Thoracic aorta (tissue), 2 donors: Measurements from ENCODE around the gene IFNAR1. TPM values are rescaled to one million over a fixed set of nuclear protein-coding genes. Genes with fewer than 3 reads are reported as not detected.
A peak's percentile ranks its signal among the peaks of the same experiment; 100 is the strongest.

Experiments used
- ATAC-seq: fragments of 150-250 bp; one replicate; pipeline ENCODE4 v1.8.0; 2017; ENCODE audit warnings: low read depth; ENCODE audit not compliant: insufficient number of reproducible peaks, low FRiP score
- DNase-seq: peaks from one replicate; pipeline ENCODE4 v3.0.0-alpha.2; 2020; ENCODE audit warnings: low spot score
- H3K27ac ChIP-seq, 2 donors: fragments of 200-600 bp; sonication (generic); 1 replicate in 1 of 2; 2 replicates in 1 of 2; pipeline ENCODE4 v1.5.1; 2016; ENCODE audit warnings: mild to moderate bottlenecking in 2 of 2, moderate library complexity in 2 of 2
- H3K27me3 ChIP-seq: fragments of 200-600 bp; sonication (generic); replicated peaks from 2 replicates; pipeline ENCODE4 v1.6.0; 2016; ENCODE audit warnings: mild to moderate bottlenecking; ENCODE audit not compliant: insufficient read depth
- H3K36me3 ChIP-seq: fragments of 200-600 bp; sonication (generic); one replicate; pipeline ENCODE4 v1.5.1; 2016
- H3K4me1 ChIP-seq, 2 donors: fragments of 200-600 bp; sonication (generic); 1 replicate in 1 of 2; 2 replicates in 1 of 2; pipeline versions ENCODE4 v1.5.1 to v1.6.0; 2016; ENCODE audit warnings: low read depth in 2 of 2, mild to moderate bottlenecking in 1 of 2; ENCODE audit not compliant: control insufficient read depth in 1 of 2
- H3K4me3 ChIP-seq: fragments of 200-600 bp; sonication (generic); 2 replicates; pipeline ENCODE4 v1.5.1; 2016; ENCODE audit warnings: mild to moderate bottlenecking
- H3K9me3 ChIP-seq: fragments of 200-600 bp; sonication (generic); 2 replicates; pipeline ENCODE4 v1.5.1; 2016
- total RNA-seq, 2 donors: library from RNA; depleted of rRNA; stranded (reverse); fragments of >200 nt; gene quantifications; one replicate each; pipeline versions ENCODE4 v1.1.0 to v1.2.3, GENCODE V29; 2016
- TF ChIP-seq, protein P1 (sequence below): fragments of 200-600 bp; sonication (generic); IDR thresholded peaks from one replicate; pipeline ENCODE4 v1.5.1; 2019; ENCODE audit warnings: antibody characterized with exemption

Gene IFNAR1
- total RNA-seq = 10 to 100 TPM; 31.3 to 61.9 TPM

DNA sequence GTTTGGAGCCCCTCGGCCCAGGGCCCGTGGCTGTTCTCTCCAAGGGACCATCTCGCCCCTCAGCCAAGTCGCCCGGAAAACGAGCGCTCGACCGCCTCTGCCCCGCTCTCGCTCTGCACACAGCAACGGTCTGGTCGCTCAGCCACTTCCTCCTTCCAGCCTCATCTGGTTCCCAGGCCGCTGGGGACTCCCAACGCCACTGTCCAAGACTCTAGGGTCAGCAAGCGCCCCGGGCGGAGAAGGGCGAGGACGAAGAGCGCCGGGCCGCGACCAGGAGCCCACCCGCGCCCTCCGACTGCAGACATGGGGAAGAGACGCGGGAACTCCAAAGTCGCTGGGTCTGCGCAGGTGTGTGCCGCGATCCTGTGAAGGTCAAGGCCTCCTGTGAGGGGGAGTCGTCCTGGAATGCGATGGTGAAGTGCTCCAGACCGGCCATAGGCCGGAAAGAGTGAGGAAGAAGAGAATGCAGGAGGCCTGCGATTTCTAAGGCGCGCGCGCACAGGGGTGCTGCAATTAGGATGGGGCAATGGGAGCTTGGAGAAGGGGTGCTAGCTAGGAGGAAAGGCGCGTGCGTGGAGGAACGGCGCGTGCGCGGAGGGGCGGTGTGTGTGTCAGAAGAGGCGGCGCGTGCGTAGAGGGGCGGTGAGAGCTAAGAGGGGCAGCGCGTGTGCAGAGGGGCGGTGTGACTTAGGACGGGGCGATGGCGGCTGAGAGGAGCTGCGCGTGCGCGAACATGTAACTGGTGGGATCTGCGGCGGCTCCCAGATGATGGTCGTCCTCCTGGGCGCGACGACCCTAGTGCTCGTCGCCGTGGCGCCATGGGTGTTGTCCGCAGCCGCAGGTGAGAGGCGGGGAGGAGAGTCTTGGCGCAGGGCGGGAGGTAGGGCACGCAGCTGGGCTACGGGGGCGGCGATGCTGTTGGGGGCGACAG is at the start of gene IFNAR1:
Gene IFNAR1 (plus strand): TSS at position 680 of the 931 bp plus-strand sequence. CDS start 86 bp downstream, at position 766.
- Histone ChIP-seq H3K27me3 (no peaks in the 10 kb centered on the region), H3K9me3 (no peaks in the 10 kb centered on the region), H3K27ac (peak within 1 kb of the TSS; percentile 98 to 99), H3K4me1 (peaks cover 20 to 30% of the 10 kb centered on the region in 2 donors), H3K4me3 (peak within 1 kb of the TSS; percentile 100), H3K36me3 (no peaks in the 10 kb centered on the region)
- DNase-seq (peak; percentile 99), ATAC-seq (peak; percentile 86)
- TF ChIP-seq, protein P1, sequence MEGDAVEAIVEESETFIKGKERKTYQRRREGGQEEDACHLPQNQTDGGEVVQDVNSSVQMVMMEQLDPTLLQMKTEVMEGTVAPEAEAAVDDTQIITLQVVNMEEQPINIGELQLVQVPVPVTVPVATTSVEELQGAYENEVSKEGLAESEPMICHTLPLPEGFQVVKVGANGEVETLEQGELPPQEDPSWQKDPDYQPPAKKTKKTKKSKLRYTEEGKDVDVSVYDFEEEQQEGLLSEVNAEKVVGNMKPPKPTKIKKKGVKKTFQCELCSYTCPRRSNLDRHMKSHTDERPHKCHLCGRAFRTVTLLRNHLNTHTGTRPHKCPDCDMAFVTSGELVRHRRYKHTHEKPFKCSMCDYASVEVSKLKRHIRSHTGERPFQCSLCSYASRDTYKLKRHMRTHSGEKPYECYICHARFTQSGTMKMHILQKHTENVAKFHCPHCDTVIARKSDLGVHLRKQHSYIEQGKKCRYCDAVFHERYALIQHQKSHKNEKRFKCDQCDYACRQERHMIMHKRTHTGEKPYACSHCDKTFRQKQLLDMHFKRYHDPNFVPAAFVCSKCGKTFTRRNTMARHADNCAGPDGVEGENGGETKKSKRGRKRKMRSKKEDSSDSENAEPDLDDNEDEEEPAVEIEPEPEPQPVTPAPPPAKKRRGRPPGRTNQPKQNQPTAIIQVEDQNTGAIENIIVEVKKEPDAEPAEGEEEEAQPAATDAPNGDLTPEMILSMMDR = no peak

DNA sequence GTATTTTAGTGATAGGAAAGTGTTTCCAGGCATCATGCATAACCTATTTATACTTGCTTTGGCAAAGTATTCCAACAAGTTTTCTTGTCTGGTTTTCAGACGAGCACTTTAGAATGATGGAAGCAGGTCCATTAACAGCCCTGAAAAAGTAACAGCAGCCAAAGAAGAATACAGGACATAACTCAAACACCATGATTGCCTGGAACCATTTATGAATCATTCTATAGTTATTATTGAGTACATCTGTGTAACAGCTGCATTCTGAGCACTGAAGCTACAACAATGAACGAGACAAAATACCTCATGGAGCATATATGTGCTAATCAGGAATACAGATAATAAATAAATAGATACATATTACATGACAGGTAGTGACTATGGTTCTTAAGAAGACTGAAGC is 46.0 kb upstream of the IFNAR1 start:
- TF ChIP-seq, protein P1 = no peak
- H3K4me1 ChIP-seq = no peaks in the 10 kb centered on the region
- peaks cover 31% of the 10 kb centered on the region for H3K36me3 ChIP-seq
- ATAC-seq (no peak), DNase-seq (no peak)
- no peaks in the 10 kb centered on the region for H3K9me3 ChIP-seq
- no peak overlapping the region for H3K27ac ChIP-seq
- no peaks in the 10 kb centered on the region for H3K27me3 ChIP-seq
- no peak overlapping the region for H3K4me3 ChIP-seq

DNA sequence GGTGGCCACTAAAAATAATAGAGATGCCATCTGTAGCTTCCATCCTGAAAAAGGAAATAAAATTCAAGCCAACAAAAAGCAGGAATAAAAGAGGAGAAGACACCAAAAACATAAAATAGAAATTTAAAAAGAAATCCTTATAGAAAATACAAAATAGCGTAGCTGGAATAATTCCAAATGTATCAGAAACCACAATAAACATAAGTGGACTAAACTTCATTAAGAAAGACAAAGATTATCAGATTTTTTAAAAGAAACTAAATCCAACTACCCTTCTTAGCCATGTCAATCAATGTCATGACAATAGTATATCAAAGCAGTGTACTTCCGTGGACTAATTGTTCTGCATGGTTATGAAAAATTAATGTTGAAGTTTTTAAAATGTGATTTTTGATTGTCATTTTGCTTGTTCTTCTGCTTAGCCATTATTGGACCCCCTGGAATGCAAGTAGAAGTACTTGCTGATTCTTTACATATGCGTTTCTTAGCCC is 45.4 kb upstream of the IFNAR1 start:
- no peaks in the 10 kb centered on the region for H3K27me3 ChIP-seq
- H3K9me3 ChIP-seq = no peaks in the 10 kb centered on the region
- ATAC-seq (no peak), DNase-seq (no peak)
- no peak overlapping the region for H3K4me3 ChIP-seq
- no peaks in the 10 kb centered on the region for H3K4me1 ChIP-seq
- H3K36me3 ChIP-seq = peaks cover 30% of the 10 kb centered on the region
- H3K27ac ChIP-seq = no peak overlapping the region
- TF ChIP-seq, protein P1 = no peak

DNA sequence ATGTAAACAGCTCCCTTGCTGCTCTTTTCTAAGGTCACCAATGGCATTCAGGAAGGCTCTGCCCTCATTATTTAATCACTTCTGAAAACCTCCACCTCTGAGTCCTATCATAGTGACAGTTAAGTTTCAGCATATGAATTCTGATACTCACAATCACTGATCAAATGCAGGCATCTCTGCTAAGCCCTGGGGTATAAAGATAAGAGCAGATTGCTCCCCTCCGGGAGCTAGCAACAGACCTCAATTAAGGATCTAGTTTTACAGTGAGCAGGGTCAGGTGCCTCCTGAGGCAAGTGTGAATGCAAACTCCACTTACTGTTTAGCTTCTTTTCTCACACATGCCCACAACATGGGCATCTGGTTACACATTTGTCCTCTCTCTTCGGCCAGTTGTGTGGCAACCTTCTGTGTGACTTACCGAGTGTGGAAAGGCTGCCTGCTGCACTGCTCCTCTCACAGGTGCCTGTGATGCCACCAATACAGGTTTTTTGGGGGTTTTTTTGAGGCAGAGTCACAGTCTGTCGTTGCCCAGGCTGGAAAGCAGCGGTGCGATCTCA is 43.6 kb upstream of the IFNAR1 start:
- Histone ChIP-seq H3K9me3 (no peaks in the 10 kb centered on the region), H3K27ac (no peak overlapping the region), H3K4me1 (peaks cover 0 to 5% of the 10 kb centered on the region in 2 donors), H3K27me3 (no peaks in the 10 kb centered on the region), H3K4me3 (no peak overlapping the region), H3K36me3 (peaks cover 26% of the 10 kb centered on the region)
- ATAC-seq (no peak), DNase-seq (no peak)
- TF ChIP-seq, protein P1 = no peak

DNA sequence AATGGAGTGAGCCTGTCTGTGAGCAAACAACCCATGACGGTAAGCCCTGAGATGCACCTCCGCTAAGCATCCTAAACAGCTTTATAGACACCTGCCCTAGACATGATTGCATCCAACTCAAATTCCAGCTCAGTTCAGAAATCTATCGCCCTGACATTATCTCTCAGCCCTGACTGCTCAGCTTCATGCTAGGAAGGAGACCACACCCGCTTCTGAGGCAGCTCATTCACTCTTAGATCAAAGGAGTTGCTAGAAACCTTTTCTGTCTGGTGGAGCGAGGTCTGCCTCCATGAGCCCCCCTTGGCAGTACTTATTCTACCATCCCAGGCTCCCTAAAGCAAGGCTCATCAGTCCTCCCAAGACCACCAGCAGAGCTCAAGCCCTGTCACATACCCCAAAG is 41.6 kb upstream of the IFNAR1 start:
- no peaks in the 10 kb centered on the region for H3K27me3 ChIP-seq
- H3K9me3 ChIP-seq = no peaks in the 10 kb centered on the region
- peaks cover 26% of the 10 kb centered on the region for H3K36me3 ChIP-seq
- H3K27ac ChIP-seq = no peak overlapping the region
- H3K4me1 ChIP-seq = peaks cover 7 to 21% of the 10 kb centered on the region in 2 donors
- no peak for ATAC-seq
- H3K4me3 ChIP-seq = no peak overlapping the region
- no peak for DNase-seq
- TF ChIP-seq, protein P1 = no peak
